ENCODE data around the gene PHKA1.
"Not testable (repeated sequence)": the region's sequence is repeated elsewhere in the genome, so short reads cannot be mapped to it uniquely, and the experiment has no call there.

- TF ChIP-seq CTCF (IDR thresholded peaks at IDR 0.05); EP300 (IDR thresholded peaks at IDR 0.05; ENCODE audit: low read depth): not testable (repeated sequence)
Measured at GRCh38 chrX:72552443-72552842, 161.7 kb downstream of the PHKA1 start.
